Measurements from ENCODE around the gene ZFP92.

DNA sequence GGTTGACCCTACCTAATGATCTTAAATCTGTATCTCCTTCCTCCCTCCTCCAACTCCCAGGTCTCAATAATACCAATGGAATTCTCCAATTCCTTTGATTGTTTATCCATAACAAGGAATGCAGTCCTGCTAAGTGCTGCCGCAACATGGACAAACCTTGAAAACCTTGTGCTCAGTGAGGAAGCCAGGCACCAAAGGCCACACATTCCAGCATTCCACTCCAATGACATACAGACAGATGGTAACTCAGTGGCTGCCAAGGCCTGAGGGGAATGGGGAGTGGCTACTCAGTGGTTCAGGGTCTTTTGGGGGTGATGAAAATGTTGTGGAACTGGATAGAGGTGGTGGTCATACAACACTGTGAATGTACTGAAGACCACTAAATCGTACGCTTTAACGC, 48.7 kb downstream of the ZFP92 start:
- TF ChIP-seq, protein P1, sequence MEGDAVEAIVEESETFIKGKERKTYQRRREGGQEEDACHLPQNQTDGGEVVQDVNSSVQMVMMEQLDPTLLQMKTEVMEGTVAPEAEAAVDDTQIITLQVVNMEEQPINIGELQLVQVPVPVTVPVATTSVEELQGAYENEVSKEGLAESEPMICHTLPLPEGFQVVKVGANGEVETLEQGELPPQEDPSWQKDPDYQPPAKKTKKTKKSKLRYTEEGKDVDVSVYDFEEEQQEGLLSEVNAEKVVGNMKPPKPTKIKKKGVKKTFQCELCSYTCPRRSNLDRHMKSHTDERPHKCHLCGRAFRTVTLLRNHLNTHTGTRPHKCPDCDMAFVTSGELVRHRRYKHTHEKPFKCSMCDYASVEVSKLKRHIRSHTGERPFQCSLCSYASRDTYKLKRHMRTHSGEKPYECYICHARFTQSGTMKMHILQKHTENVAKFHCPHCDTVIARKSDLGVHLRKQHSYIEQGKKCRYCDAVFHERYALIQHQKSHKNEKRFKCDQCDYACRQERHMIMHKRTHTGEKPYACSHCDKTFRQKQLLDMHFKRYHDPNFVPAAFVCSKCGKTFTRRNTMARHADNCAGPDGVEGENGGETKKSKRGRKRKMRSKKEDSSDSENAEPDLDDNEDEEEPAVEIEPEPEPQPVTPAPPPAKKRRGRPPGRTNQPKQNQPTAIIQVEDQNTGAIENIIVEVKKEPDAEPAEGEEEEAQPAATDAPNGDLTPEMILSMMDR (IDR thresholded peaks at IDR 0.05), result no peak
- no peak for TF ChIP-seq POLR2A (IDR thresholded peaks at IDR 0.05)

All from lower leg skin (tissue), 3 donors.